ENCODE data around the gene DLGAP1. TPM values are rescaled to one million over a fixed set of nuclear protein-coding genes. Genes with fewer than 3 reads are reported as not detected.

The DLGAP1 gene
- total RNA-seq, 6 experiments from 2014 or later: 0.19 to 1.3 (median 0.62) TPM

- Mint-ChIP-seq H3K9me3 (no peaks in the 10 kb centered on the region), H3K36me3 (ENCODE audit: low read depth) (no peaks in the 10 kb centered on the region), H3K27ac (no peak overlapping the region), H3K4me1 (ENCODE audit: low read depth) (peaks cover 39% of the 10 kb centered on the region), H3K4me3 (no peak overlapping the region), H3K27me3 (ENCODE audit: insufficient read depth) (peaks cover 5% of the 10 kb centered on the region)
- no peak for TF ChIP-seq CTCF (IDR thresholded peaks at IDR 0.05)
- DNase-seq: no peak
These were observed 835.9 kb downstream of the DLGAP1 start for GRCh38 chr18:3619222-3619621.

- no peaks in the 10 kb centered on the region for H3K36me3 Mint-ChIP-seq (ENCODE audit: low read depth)
- no peak overlapping the region for H3K4me3 Mint-ChIP-seq
- H3K4me1 Mint-ChIP-seq (ENCODE audit: low read depth): peaks cover 20% of the 10 kb centered on the region
- no peak for TF ChIP-seq CTCF (IDR thresholded peaks at IDR 0.05)
- DNase-seq: no peak
- no peaks in the 10 kb centered on the region for H3K9me3 Mint-ChIP-seq
- no peak overlapping the region for H3K27ac Mint-ChIP-seq
- H3K27me3 Mint-ChIP-seq (ENCODE audit: insufficient read depth): no peaks in the 10 kb centered on the region
These were observed 838.4 kb downstream of the DLGAP1 start for GRCh38 chr18:3616744-3617143.

DNA sequence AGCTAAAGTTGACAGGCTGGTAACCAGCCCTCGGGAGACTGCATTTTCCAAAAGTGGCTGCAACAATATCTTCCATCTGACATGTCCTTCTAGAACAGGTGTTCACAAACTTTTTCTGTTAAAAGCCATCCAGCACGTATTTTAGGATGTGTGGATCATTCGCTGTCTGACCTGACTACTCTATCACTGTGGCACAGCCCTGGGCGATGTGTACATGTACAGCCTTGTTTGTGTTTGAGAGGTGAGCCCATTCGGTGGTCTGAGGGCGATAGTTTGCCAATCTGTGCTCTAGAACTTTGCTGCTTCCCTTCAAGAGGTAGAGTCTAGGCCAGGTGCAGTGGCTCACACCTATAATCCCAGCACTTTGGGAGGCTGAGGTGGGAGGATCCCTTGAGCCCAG, 839.0 kb downstream of the DLGAP1 start:
- Mint-ChIP-seq H3K4me3 (no peak overlapping the region), H3K4me1 (ENCODE audit: low read depth) (peaks cover 25% of the 10 kb centered on the region), H3K9me3 (no peaks in the 10 kb centered on the region), H3K27ac (no peak overlapping the region), H3K27me3 (ENCODE audit: insufficient read depth) (no peaks in the 10 kb centered on the region; the same call in 1 of the 2 replicates), H3K36me3 (ENCODE audit: low read depth) (no peaks in the 10 kb centered on the region)
- TF ChIP-seq CTCF (IDR thresholded peaks at IDR 0.05): no peak
- no peak for DNase-seq

GRCh38 chr18:3615374-3615985, 839.6 kb downstream of the DLGAP1 start:
- H3K27me3 Mint-ChIP-seq (ENCODE audit: insufficient read depth): no peaks in the 10 kb centered on the region; the same call in 1 of the 2 replicates
- H3K36me3 Mint-ChIP-seq (ENCODE audit: low read depth): no peaks in the 10 kb centered on the region
- no peaks in the 10 kb centered on the region for H3K9me3 Mint-ChIP-seq
- no peak overlapping the region for H3K4me3 Mint-ChIP-seq
- no peak for TF ChIP-seq CTCF (IDR thresholded peaks at IDR 0.05)
- no peak for DNase-seq
- peaks cover 27% of the 10 kb centered on the region for H3K4me1 Mint-ChIP-seq (ENCODE audit: low read depth)
- H3K27ac Mint-ChIP-seq: no peak overlapping the region

DNA sequence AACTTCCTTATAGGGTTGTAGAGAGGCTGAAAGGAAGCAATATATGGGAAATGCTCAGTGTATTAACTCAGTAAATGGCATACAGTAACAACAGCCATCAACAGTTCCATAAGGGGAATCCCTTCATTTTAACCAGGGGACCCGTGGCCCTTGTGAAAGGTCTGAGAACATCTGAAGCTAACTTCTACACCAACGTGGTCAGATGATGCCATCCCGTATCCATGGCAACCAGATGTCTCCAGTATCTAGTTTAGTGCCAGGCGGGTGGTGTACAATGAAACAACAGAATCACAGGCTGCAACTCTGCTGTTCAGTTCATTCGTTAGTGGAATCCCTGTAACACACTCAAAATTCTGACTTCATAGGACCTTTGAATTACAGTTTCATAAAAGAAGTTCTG, 842.8 kb downstream of the DLGAP1 start:
- no peak for DNase-seq
- H3K4me3 Mint-ChIP-seq: no peak overlapping the region
- H3K27ac Mint-ChIP-seq: peak overlapping the region; percentile 85; the same call in 1 of the 2 replicates
- H3K27me3 Mint-ChIP-seq (ENCODE audit: insufficient read depth): no peaks in the 10 kb centered on the region; the same call in 1 of the 2 replicates
- H3K36me3 Mint-ChIP-seq (ENCODE audit: low read depth): peaks cover 12% of the 10 kb centered on the region; the same call in 1 of the 2 replicates
- no peaks in the 10 kb centered on the region for H3K9me3 Mint-ChIP-seq
- no peak for TF ChIP-seq CTCF (IDR thresholded peaks at IDR 0.05)
- peaks cover 27% of the 10 kb centered on the region for H3K4me1 Mint-ChIP-seq (ENCODE audit: low read depth)

Measured in HFFc6 (cell line).